ENCODE results near the gene ASS1.

GRCh38 chr9:130486103-130486502 lies 41.3 kb downstream of the ASS1 start:
- no peak for TF ChIP-seq CTCF (IDR thresholded peaks at IDR 0.05)
- no peak for TF ChIP-seq POLR2A (IDR thresholded peaks at IDR 0.05)

Measured in uterus (tissue), 2 donors.